Gastrocnemius medialis (tissue), 4 donors: ENCODE measurements around the gene CDC14B. TPM values are rescaled to one million over a fixed set of nuclear protein-coding genes. Genes with fewer than 3 reads are reported as not detected.

Experiments used
- ATAC-seq, 2 donors: fragments of 150-250 bp; one replicate each; pipeline ENCODE4 v1.9.1; 2016
- DNase-seq, 2 donors: peaks; one replicate each; pipeline ENCODE4 v3.0.0-alpha.2; 2019
- H3K27ac ChIP-seq, 4 donors: fragments of 200-600 bp; sonication (generic); 1 replicate in 1 of 4; 2 replicates in 3 of 4; pipeline ENCODE4 v1.5.1; 2016 to 2018; ENCODE audit warnings: mild to moderate bottlenecking in 2 of 4, moderate library complexity in 1 of 4
- H3K27me3 ChIP-seq, 3 donors: fragments of 200-600 bp; sonication (generic) in 2 of 3; 1 replicate in 1 of 3; 2 replicates in 2 of 3; pipeline versions ENCODE4 v1.5.1 to v1.6.0; 2016 to 2019; ENCODE audit warnings: mild to moderate bottlenecking in 1 of 3, moderate library complexity in 1 of 3
- H3K36me3 ChIP-seq, 2 donors: fragments of 200-600 bp; sonication (generic) in 1 of 2; one replicate each; pipeline ENCODE4 v1.5.1; 2017 to 2018
- H3K4me1 ChIP-seq, 2 donors: fragments of 200-600 bp; sonication (generic) in 1 of 2; one replicate each; pipeline ENCODE4 v1.5.1; 2016 to 2017; ENCODE audit warnings: mild to moderate bottlenecking in 2 of 2
- H3K4me3 ChIP-seq, 4 donors: fragments of 200-600 bp; sonication (generic) in 3 of 4; 1 replicate in 1 of 4; 2 replicates in 3 of 4; pipeline ENCODE4 v1.5.1; 2016 to 2019; ENCODE audit warnings: mild to moderate bottlenecking in 2 of 4
- H3K9me3 ChIP-seq, 3 donors: fragments of 200-600 bp; sonication (generic) in 2 of 3; 1 replicate in 1 of 3; 2 replicates in 2 of 3; pipeline ENCODE4 v1.5.1; 2016 to 2019
- CTCF ChIP-seq, 5 experiments: fragments of 450-650 bp in 3 of 5; fragments of 200-600 bp in 2 of 5; sonication (generic) in 2 of 5; IDR thresholded peaks in 4 of 5; conservative IDR thresholded peaks in 1 of 5; 1 replicate in 4 of 5; 2 replicates in 1 of 5; pipeline ENCODE4 v1.5.1; 2016 to 2019; ENCODE audit warnings: antibody characterized with exemption in 5 of 5, mild to moderate bottlenecking in 3 of 5, moderate library complexity in 3 of 5
- POLR2A ChIP-seq, 2 donors: fragments of 450-650 bp; IDR thresholded peaks; one replicate each; pipeline ENCODE4 v1.6.1; 2017; ENCODE audit warnings: antibody characterized with exemption in 2 of 2, mild to moderate bottlenecking in 2 of 2, moderate library complexity in 2 of 2
- in situ Hi-C, 4 donors: fragments of 200-750 bp; cut with MboI; loops; one replicate each; pipeline versions ENCODE4 v1.15.0 to v1.8.0; 2017; ENCODE audit warnings: low sequenced_read_pairs in 4 of 4
- intact Hi-C: fragments of 100-400 bp; cut with DNase I; formaldehyde crosslinking; loops from one replicate; pipeline ENCODE4 v1.15.1; 2023; ENCODE audit warnings: low total_unique reads
- total RNA-seq, 4 donors: library from RNA; depleted of rRNA; stranded (reverse); fragments of >200 nt; gene quantifications; one replicate each; pipeline versions ENCODE4 v1.1.0 to v1.2.3, GENCODE V29; 2016

CDC14B gene
- total RNA-seq, 4 donors from 2014 or later: 2.0 to 9.4 (median 5.5) TPM

DNA sequence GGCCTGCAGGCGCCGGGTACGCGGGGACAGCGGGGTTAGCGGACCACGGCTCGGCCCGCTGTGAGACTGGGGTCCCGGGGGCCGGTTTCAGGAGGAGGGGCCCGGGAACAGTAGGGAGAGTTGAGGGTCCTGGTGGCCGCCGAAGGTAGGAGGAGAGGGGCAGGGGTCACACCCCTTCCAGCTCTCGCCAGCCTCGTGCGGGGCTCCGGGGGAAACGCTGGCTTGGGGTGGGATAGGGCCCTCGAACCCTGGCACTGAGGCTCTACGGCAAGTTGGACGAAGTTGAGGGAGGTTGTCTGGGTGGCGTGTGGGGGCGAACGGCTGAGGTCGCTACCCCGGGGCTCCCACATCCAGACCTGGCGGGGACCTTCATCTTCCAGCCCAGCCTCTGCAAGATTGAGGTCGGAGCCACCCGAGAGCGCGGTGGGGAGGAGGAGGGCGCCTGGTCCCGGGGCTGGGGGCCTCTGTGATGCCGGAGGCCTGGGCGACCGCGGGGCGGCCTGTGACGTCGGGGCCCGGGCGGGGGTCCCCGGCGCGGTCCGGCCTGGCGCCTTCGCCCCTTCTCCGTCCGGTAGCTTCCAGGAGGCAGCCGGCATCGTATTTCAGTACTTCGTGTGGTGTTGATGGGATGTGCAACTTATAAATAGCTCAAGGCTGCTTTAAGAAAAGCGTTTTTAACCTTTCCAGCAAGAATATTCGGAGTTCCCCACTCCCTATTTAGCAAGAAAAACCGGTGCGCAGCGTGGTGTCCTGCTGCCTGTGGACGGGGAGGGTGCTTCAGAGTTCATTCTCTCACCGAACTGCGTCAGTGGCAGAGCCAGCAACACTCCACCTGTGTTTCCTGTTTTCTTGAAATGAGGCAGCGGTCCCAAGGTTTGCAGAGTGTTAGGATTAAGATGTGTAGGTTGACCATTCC, 168.8 kb downstream of the CDC14B start:
- peaks cover 7 to 10% of the 10 kb centered on the region in 2 donors for H3K4me1 ChIP-seq
- intact Hi-C loops: loop anchor here (1.0 to 5.0 kb wide), 4 partner anchors 33 to 204 kb away; partner anchors contain the start of genes CDC14B, PRXL2C and ZNF367
- TF ChIP-seq CTCF (IDR thresholded peaks at IDR 0.05 in 4 of 5, conservative IDR thresholded peaks at IDR 0.05 in 1 of 5) (no peak), POLR2A (IDR thresholded peaks at IDR 0.05) (no peak)
- no peaks in the 10 kb centered on the region for H3K36me3 ChIP-seq
- peak overlapping the region; percentile 71 to 85 (median 76) for H3K4me3 ChIP-seq
- H3K9me3 ChIP-seq: no peaks in the 10 kb centered on the region
- ATAC-seq (peak; percentile 9 to 19), DNase-seq (peak; percentile 3 to 16)
- H3K27ac ChIP-seq: peak overlapping the region; percentile 78 to 88 (median 87)
- no peaks in the 10 kb centered on the region for H3K27me3 ChIP-seq
- in situ Hi-C loops: loop anchor here in 1 of 4 donors (10.0 kb wide), 1 partner anchor 114 kb away; no protein-coding TSS in a partner anchor

Other genes with a start within 250 kb of the CDC14B start
- 1 to 10 TPM; 3.0 to 9.0 (median 6.8) TPM for gene SLC35D2, start 236.1 kb downstream of the CDC14B start, total RNA-seq
- gene ZNF367, start 201.5 kb downstream of the CDC14B start, total RNA-seq: 1 to 10 TPM in 3 of 4 donors, under 1 TPM in 1; 0.15 to 5.1 (median 1.7) TPM
- gene HABP4, start 169.7 kb downstream of the CDC14B start, total RNA-seq: 10 to 100 TPM in 3 of 4 donors, 1 to 10 TPM in 1; 6.2 to 19.3 (median 12.3) TPM
- gene PRXL2C, start 35.5 kb upstream of the CDC14B start, total RNA-seq: 10 to 100 TPM; 16.9 to 29.4 (median 23.8) TPM
- gene ZNF510, start 158.2 kb upstream of the CDC14B start, total RNA-seq: 10 to 100 TPM in 1 of 4 donors, 1 to 10 TPM in 3; 7.0 to 11.3 (median 8.6) TPM
- 1 to 10 TPM; 4.0 to 8.4 (median 5.6) TPM for gene ZNF782, start 234.7 kb upstream of the CDC14B start, total RNA-seq